Neural cell (in vitro differentiated cells): Measurements from ENCODE around the gene HS3ST3A1. TPM values are rescaled to one million over a fixed set of nuclear protein-coding genes. Genes with fewer than 3 reads are reported as not detected.

Experiments
- H2AFZ ChIP-seq: fragments of 200-600, 300-800 bp; sonication (generic), shearing (Covaris generic); 2 replicates; pipeline ENCODE4 v1.6.0; 2014; ENCODE audit warnings: low read depth, mild to moderate bottlenecking, antibody characterized with exemption, low read length, moderate library complexity
- H3F3A ChIP-seq: fragments of 200-600 bp; shearing (Covaris generic); 2 replicates; pipeline ENCODE4 v1.6.1; 2016; ENCODE audit warnings: mild to moderate bottlenecking, moderate library complexity, mixed read lengths, antibody characterized with exemption, low read length; ENCODE audit not compliant: insufficient read depth, poor library complexity, severe bottlenecking
- H3K27ac ChIP-seq: fragments of 200-600, 300-800 bp; sonication (generic), shearing (Covaris generic); 2 replicates; pipeline ENCODE4 v1.5.1; 2014; ENCODE audit warnings: mild to moderate bottlenecking, low read length, moderate library complexity
- H3K27me3 ChIP-seq: fragments of 300-800, 200-600 bp; sonication (generic), shearing (Covaris generic); 2 replicates; pipeline ENCODE4 v1.6.0; 2014; ENCODE audit warnings: mild to moderate bottlenecking, low read depth, low read length, moderate library complexity; ENCODE audit not compliant: insufficient read depth
- H3K36me3 ChIP-seq: fragments of 300-800, 200-600 bp; sonication (generic), shearing (Covaris generic); 2 replicates; pipeline ENCODE4 v1.5.1; 2014; ENCODE audit warnings: mild to moderate bottlenecking, antibody characterized with exemption, low read length, moderate library complexity; ENCODE audit not compliant: insufficient read depth
- H3K4me2 ChIP-seq: fragments of 300-800, 200-600 bp; sonication (generic), shearing (Covaris generic); 2 replicates; pipeline ENCODE4 v1.6.0; 2014; ENCODE audit warnings: mild to moderate bottlenecking, low read length
- H3K4me3 ChIP-seq: fragments of 300-800, 200-600 bp; sonication (generic), shearing (Covaris generic); 2 replicates; pipeline ENCODE4 v1.5.1; 2014; ENCODE audit warnings: mild to moderate bottlenecking, low read length, moderate library complexity
- H3K79me2 ChIP-seq: fragments of 200-600 bp; shearing (Covaris generic); replicated peaks from 2 replicates; pipeline ENCODE4 v1.6.0; 2014; ENCODE audit warnings: mild to moderate bottlenecking, low read length, moderate library complexity; ENCODE audit not compliant: insufficient read depth
- H3K9ac ChIP-seq: fragments of 300-800, 200-600 bp; sonication (generic), shearing (Covaris generic); 2 replicates; pipeline ENCODE4 v1.6.1; 2016; ENCODE audit warnings: mild to moderate bottlenecking, low read length, mixed read lengths
- H3K9me2 ChIP-seq: fragments of 200-600 bp; shearing (Covaris generic); 2 replicates; pipeline ENCODE4 v1.6.1; 2016; ENCODE audit warnings: mild to moderate bottlenecking, low read length, mixed read lengths; ENCODE audit not compliant: insufficient read depth
- H3K9me3 ChIP-seq: fragments of 200-600, 300-800 bp; sonication (generic), shearing (Covaris generic); 2 replicates; pipeline ENCODE4 v1.6.1; 2016; ENCODE audit warnings: mild to moderate bottlenecking, mixed run types, low read length, moderate library complexity, mixed read lengths
- H4K20me1 ChIP-seq: fragments of 200-600 bp; shearing (Covaris generic); 2 replicates; pipeline ENCODE4 v1.6.1; 2016; ENCODE audit warnings: mild to moderate bottlenecking, mixed run types; ENCODE audit not compliant: insufficient read depth
- CTCF ChIP-seq: fragments of 450-650 bp; IDR thresholded peaks from 2 replicates; pipeline ENCODE4 v1.5.1; 2014; ENCODE audit warnings: antibody characterized with exemption, mild to moderate bottlenecking, moderate library complexity; ENCODE audit not compliant: poor library complexity, severe bottlenecking
- EP300 ChIP-seq: fragments of 450-650 bp; conservative IDR thresholded peaks from 2 replicates; pipeline ENCODE4 v1.6.1; 2014; ENCODE audit warnings: antibody characterized with exemption, mild to moderate bottlenecking, moderate library complexity; ENCODE audit not compliant: poor library complexity, severe bottlenecking
- EZH2 ChIP-seq: fragments of 200-600, 300-800 bp; shearing (Covaris generic), sonication (generic); IDR thresholded peaks from 2 replicates; pipeline ENCODE4 v1.6.1; 2014; ENCODE audit warnings: antibody characterized with exemption, low read length, borderline replicate concordance, mild to moderate bottlenecking; ENCODE audit not compliant: insufficient read depth, poor library complexity, severe bottlenecking
- MXI1 ChIP-seq: fragments of 450-650 bp; conservative IDR thresholded peaks from 2 replicates; pipeline ENCODE4 v1.6.1; 2014; ENCODE audit warnings: antibody characterized with exemption, mild to moderate bottlenecking; ENCODE audit not compliant: poor library complexity, severe bottlenecking
- POLR2AphosphoS5 ChIP-seq: IDR thresholded peaks from 2 replicates; pipeline ENCODE4 v1.6.1; 2012
- RAD21 ChIP-seq: fragments of 450-650 bp; conservative IDR thresholded peaks from 2 replicates; pipeline ENCODE4 v1.6.1; 2014; ENCODE audit warnings: antibody characterized with exemption, mild to moderate bottlenecking, moderate library complexity
- REST ChIP-seq: IDR thresholded peaks from 2 replicates; pipeline ENCODE4 v1.6.1; 2012; ENCODE audit warnings: borderline replicate concordance
- SMC3 ChIP-seq: fragments of 450-650 bp; conservative IDR thresholded peaks from 2 replicates; pipeline ENCODE4 v1.6.1; 2014; ENCODE audit warnings: antibody characterized with exemption, mild to moderate bottlenecking, moderate library complexity; ENCODE audit not compliant: poor library complexity
- TAF1 ChIP-seq: IDR thresholded peaks from 2 replicates; pipeline ENCODE4 v1.6.1; 2012; ENCODE audit warnings: low read depth
- polyA plus RNA-seq: library from polyadenylated mRNA; depleted of rRNA; stranded (reverse); fragments of >200 nt; gene quantifications from 2 replicates; pipeline ENCODE4 v1.2.3, GENCODE V29; 2014

Gene HS3ST3A1
- polyA plus RNA-seq, 1 donor from 2014 or later, result 0.56 TPM

- Histone ChIP-seq H3K36me3 (no peaks in the 10 kb centered on the region), H3F3A (no peaks in the 10 kb centered on the region), H3K4me2 (no peak overlapping the region), H3K9me2 (no peaks in the 10 kb centered on the region), H4K20me1 (no peaks in the 10 kb centered on the region), H3K79me2 (no peaks in the 10 kb centered on the region), H3K27ac (no peak overlapping the region), H3K9ac (no peak overlapping the region), H2AFZ (no peak overlapping the region), H3K27me3 (no peaks in the 10 kb centered on the region), H3K4me3 (no peak overlapping the region), H3K9me3 (no peaks in the 10 kb centered on the region)
- TF ChIP-seq EZH2 (no peak), RAD21 (no peak), TAF1 (no peak), CTCF (no peak), SMC3 (no peak), POLR2AphosphoS5 (no peak), EP300 (no peak), REST (no peak), MXI1 (no peak)
These were observed 41.5 kb upstream of the HS3ST3A1 start for GRCh38 chr17:13643180-13643579.

GRCh38 chr17:13642188-13642587 lies 40.5 kb upstream of the HS3ST3A1 start:
- no peaks in the 10 kb centered on the region for H3K9me3 ChIP-seq
- no peak overlapping the region for H3K4me3 ChIP-seq
- H2AFZ ChIP-seq, result no peak overlapping the region
- no peaks in the 10 kb centered on the region for H3K36me3 ChIP-seq
- H3K9me2 ChIP-seq, result no peaks in the 10 kb centered on the region
- no peak for TF ChIP-seq TAF1
- TF ChIP-seq REST, result no peak
- TF ChIP-seq SMC3, result no peak
- no peak for TF ChIP-seq CTCF
- no peak for TF ChIP-seq RAD21
- no peak for TF ChIP-seq POLR2AphosphoS5
- no peaks in the 10 kb centered on the region for H3K27me3 ChIP-seq
- H4K20me1 ChIP-seq, result no peaks in the 10 kb centered on the region
- no peaks in the 10 kb centered on the region for H3F3A ChIP-seq
- no peak overlapping the region for H3K27ac ChIP-seq
- no peak overlapping the region for H3K4me2 ChIP-seq
- no peak overlapping the region for H3K9ac ChIP-seq
- H3K79me2 ChIP-seq, result no peaks in the 10 kb centered on the region
